Measurements from ENCODE around the gene ANKRD36B.
"Not testable (repeated sequence)": the region's sequence is repeated elsewhere in the genome, so short reads cannot be mapped to it uniquely, and the experiment has no call there.

Gene ANKRD36B

GRCh38 chr2:97548536-97548935, 41.1 kb downstream of the ANKRD36B start:
- DNase-seq: not testable (repeated sequence)

GRCh38 chr2:97546711-97547110, 43.0 kb downstream of the ANKRD36B start:
- no peak for DNase-seq

- not testable (repeated sequence) for DNase-seq
Observed at GRCh38 chr2:97544911-97545310, 44.8 kb downstream of the ANKRD36B start.

- DNase-seq: not testable (repeated sequence)
Observed at GRCh38 chr2:97525904-97526303, 63.8 kb downstream of the ANKRD36B start.

GRCh38 chr2:97523816-97524215, 65.9 kb downstream of the ANKRD36B start:
- DNase-seq: not testable (repeated sequence)

- DNase-seq: not testable (repeated sequence)
Observed at GRCh38 chr2:97522916-97523555, 66.6 kb downstream of the ANKRD36B start.

- DNase-seq: not testable (repeated sequence)
Observed at GRCh38 chr2:97495651-97496050, 94.0 kb downstream of the ANKRD36B start.

- not testable (repeated sequence) for DNase-seq
Observed at GRCh38 chr2:97490141-97490540, 99.5 kb downstream of the ANKRD36B start.

Data from NCI-H1694 (cell line).